Hair follicular keratinocyte (primary cell): ENCODE data around the gene OSBPL10. TPM values are rescaled to one million over a fixed set of nuclear protein-coding genes. Genes with fewer than 3 reads are reported as not detected.

ENCODE experiments used
- total RNA-seq: library from RNA; depleted of rRNA; stranded (reverse); fragments of >200 nt; gene quantifications from 2 replicates; pipeline ENCODE4 v1.2.3, GENCODE V29; 2015

The OSBPL10 gene, protein sequence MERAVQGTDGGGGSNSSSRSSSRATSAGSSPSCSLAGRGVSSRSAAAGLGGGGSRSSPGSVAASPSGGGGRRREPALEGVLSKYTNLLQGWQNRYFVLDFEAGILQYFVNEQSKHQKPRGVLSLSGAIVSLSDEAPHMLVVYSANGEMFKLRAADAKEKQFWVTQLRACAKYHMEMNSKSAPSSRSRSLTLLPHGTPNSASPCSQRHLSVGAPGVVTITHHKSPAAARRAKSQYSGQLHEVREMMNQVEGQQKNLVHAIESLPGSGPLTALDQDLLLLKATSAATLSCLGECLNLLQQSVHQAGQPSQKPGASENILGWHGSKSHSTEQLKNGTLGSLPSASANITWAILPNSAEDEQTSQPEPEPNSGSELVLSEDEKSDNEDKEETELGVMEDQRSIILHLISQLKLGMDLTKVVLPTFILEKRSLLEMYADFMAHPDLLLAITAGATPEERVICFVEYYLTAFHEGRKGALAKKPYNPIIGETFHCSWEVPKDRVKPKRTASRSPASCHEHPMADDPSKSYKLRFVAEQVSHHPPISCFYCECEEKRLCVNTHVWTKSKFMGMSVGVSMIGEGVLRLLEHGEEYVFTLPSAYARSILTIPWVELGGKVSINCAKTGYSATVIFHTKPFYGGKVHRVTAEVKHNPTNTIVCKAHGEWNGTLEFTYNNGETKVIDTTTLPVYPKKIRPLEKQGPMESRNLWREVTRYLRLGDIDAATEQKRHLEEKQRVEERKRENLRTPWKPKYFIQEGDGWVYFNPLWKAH
- 60.1 and 64.2 TPM in 2 replicates for total RNA-seq

DNA sequence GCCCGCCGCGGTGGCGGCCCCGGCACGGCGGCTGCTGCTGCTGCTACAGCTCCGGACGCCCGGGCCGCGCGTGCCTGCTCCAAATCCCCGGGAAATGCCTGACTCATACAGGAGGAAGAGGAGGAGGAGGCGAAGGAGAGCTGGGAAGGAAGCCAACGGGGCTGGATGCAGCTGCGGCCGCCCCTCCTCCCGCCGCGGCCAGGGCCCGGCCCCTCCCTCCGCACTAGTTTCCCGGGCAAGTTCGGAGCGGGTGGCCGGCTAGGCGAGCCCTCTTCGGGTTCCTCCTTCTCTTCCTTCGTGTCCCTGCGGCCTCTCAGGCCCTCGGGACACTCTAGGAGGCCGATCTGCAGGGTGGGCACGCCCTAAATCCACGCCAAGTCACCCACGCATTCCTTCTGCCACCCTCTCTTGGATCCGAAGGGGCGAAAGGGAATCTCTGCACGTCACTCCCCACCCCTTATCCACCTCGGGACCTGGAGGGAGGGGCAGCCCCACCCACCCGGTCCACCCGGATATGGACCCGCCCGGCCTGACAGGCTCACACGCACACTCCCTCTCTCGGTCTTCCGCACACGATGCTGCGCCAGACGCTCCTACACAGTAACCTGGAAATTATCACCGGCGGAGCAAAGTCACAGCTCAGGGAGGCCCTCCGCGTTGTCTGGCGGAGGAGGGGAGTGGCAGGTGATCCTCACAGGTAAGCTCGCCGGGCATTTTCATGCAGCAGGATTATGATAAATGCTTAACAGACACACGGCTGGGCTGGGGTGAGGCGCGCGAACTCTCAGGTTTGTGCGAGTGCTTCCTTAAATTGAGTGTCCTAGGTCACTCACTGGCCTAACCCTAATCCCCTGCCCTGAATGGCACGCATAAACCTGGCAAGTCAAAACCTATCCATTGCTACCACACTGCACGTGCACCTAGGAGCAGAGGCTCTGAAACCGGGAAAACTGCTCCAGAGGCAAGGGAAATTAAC is at the start of gene OSBPL10, which contains the start of gene ZNF860:
TSS of gene OSBPL10 (minus strand) at position 57 of the 976 bp plus-strand sequence. CDS start 83 bp downstream, outside the sequence.
TSS of gene ZNF860 (plus strand) at position 545 of the 976 bp plus-strand sequence. CDS start 7,330 bp downstream, outside the sequence.

Other genes starting within 250 kb of the OSBPL10 start
- 3.7 and 5.2 TPM in 2 replicates for gene ZNF860, start 488 bp upstream of the OSBPL10 start, total RNA-seq
- gene GPD1L, start 125.4 kb upstream of the OSBPL10 start, total RNA-seq, result 3.7 and 6.2 TPM in 2 replicates